ENCODE data around the gene DENND4C. TPM values are rescaled to one million over a fixed set of nuclear protein-coding genes. Genes with fewer than 3 reads are reported as not detected.
"Not testable (repeated sequence)": the region's sequence is repeated elsewhere in the genome, so short reads cannot be mapped to it uniquely, and the experiment has no call there.

Gene DENND4C
- total RNA-seq, 1 donor from 2014 or later, result 37.6 TPM

- intact Hi-C loops (cut with micrococcal nuclease), result no loop called here
These were observed 141.4 kb downstream of the DENND4C start for GRCh38 chr9:19371942-19372341.

- intact Hi-C loops (cut with micrococcal nuclease), result no loop called here
These were observed 142.1 kb downstream of the DENND4C start for GRCh38 chr9:19372567-19372966.

GRCh38 chr9:19373527-19373926 is 143.0 kb downstream of the DENND4C start:
- intact Hi-C loops (cut with micrococcal nuclease), result no loop called here

GRCh38 chr9:19375538-19375937 is 145.0 kb downstream of the DENND4C start:
- intact Hi-C loops (cut with micrococcal nuclease), result loop anchor here (5.0 kb wide), 1 partner anchor 67 kb away; no protein-coding TSS in a partner anchor

GRCh38 chr9:19376931-19377330 is 146.4 kb downstream of the DENND4C start:
- intact Hi-C loops (cut with micrococcal nuclease), result loop anchor here (5.0 kb wide), 1 partner anchor 65 kb away; no protein-coding TSS in a partner anchor

- intact Hi-C loops (cut with micrococcal nuclease), result loop anchor here (5.0 kb wide), 1 partner anchor 64 kb away; no protein-coding TSS in a partner anchor
These were observed 147.7 kb downstream of the DENND4C start for GRCh38 chr9:19378164-19378563.

- intact Hi-C loops (cut with micrococcal nuclease), result loop anchor here (5.0 kb wide), 1 partner anchor 64 kb away; no protein-coding TSS in a partner anchor
These were observed 148.2 kb downstream of the DENND4C start for GRCh38 chr9:19378647-19379046.

- intact Hi-C loops (cut with micrococcal nuclease), result loop anchor here (5.0 kb wide), 1 partner anchor 63 kb away; no protein-coding TSS in a partner anchor
These were observed 148.8 kb downstream of the DENND4C start for GRCh38 chr9:19379283-19379682.

GRCh38 chr9:19379697-19380046 is 149.2 kb downstream of the DENND4C start:
- intact Hi-C loops (cut with micrococcal nuclease), result loop anchor here (1.0 to 5.0 kb wide), 9 partner anchors 29 to 330 kb away; partner anchors contain the start of genes DENND4C, PLIN2 and RRAGA

- intact Hi-C loops (cut with micrococcal nuclease), result loop anchor here (1.0 to 2.0 kb wide), 8 partner anchors 28 to 331 kb away; partner anchors contain the start of genes DENND4C, PLIN2 and RRAGA
These were observed 150.3 kb downstream of the DENND4C start for GRCh38 chr9:19380826-19381075.

- intact Hi-C loops (cut with micrococcal nuclease), result loop anchor here (2.0 kb wide), 1 partner anchor 255 kb away; the partner anchor contains the start of gene PLIN2
These were observed 151.2 kb downstream of the DENND4C start for GRCh38 chr9:19381656-19382055.

GRCh38 chr9:19385212-19385611 is 154.7 kb downstream of the DENND4C start:
- intact Hi-C loops (cut with micrococcal nuclease), result not testable (repeated sequence)

GRCh38 chr9:19385786-19386501 is 155.5 kb downstream of the DENND4C start:
- intact Hi-C loops (cut with micrococcal nuclease), result no loop called here

GRCh38 chr9:19386502-19387044 is 156.1 kb downstream of the DENND4C start:
- intact Hi-C loops (cut with micrococcal nuclease), result no loop called here

GRCh38 chr9:19387317-19387716 is 156.8 kb downstream of the DENND4C start:
- intact Hi-C loops (cut with micrococcal nuclease), result no loop called here

- intact Hi-C loops (cut with micrococcal nuclease), result not testable (repeated sequence)
These were observed 159.0 kb downstream of the DENND4C start for GRCh38 chr9:19389539-19389938.

- intact Hi-C loops (cut with micrococcal nuclease), result no loop called here
These were observed 167.4 kb downstream of the DENND4C start for GRCh38 chr9:19397845-19398244.

- intact Hi-C loops (cut with micrococcal nuclease), result not testable (repeated sequence)
These were observed 172.7 kb downstream of the DENND4C start for GRCh38 chr9:19403231-19403630.

- intact Hi-C loops (cut with micrococcal nuclease), result no loop called here
These were observed 174.0 kb downstream of the DENND4C start for GRCh38 chr9:19404283-19405075.

GRCh38 chr9:19405771-19406170 is 175.3 kb downstream of the DENND4C start:
- intact Hi-C loops (cut with micrococcal nuclease), result no loop called here

- intact Hi-C loops (cut with micrococcal nuclease), result loop anchor here (1.0 to 2.0 kb wide), 4 partner anchors 28 to 359 kb away; partner anchors contain the start of genes RPS6 and RRAGA
These were observed 177.8 kb downstream of the DENND4C start for GRCh38 chr9:19408316-19408692.
